Ovary (tissue), 9 donors: Measurements from ENCODE around the gene AIG1. TPM values are rescaled to one million over a fixed set of nuclear protein-coding genes. Genes with fewer than 3 reads are reported as not detected.

Experiments
- DNase-seq, 5 donors: peaks; one replicate each; pipeline ENCODE4 v3.0.0-alpha.2; 2019 to 2020
- H3K27ac ChIP-seq, 2 donors: fragments of 200-600 bp; one replicate each; pipeline versions ENCODE4 v1.5.1 to v1.8.0; 2019 to 2022
- H3K27me3 ChIP-seq: fragments of 200-600 bp; one replicate; pipeline ENCODE4 v1.8.0; 2022
- H3K36me3 ChIP-seq: fragments of 200-600 bp; sonication (generic); one replicate; pipeline ENCODE4 v1.5.1; 2019
- H3K4me1 ChIP-seq: one replicate; pipeline ENCODE4 v1.8.1; 2013; ENCODE audit warnings: mild to moderate bottlenecking, moderate library complexity; ENCODE audit not compliant: insufficient read depth
- H3K4me3 ChIP-seq: fragments of 200-600 bp; sonication (generic); one replicate; pipeline ENCODE4 v1.5.1; 2017
- H3K9me3 ChIP-seq, 2 donors: fragments of 200-600 bp in 1 of 2; sonication (generic) in 1 of 2; one replicate each; pipeline versions ENCODE4 v1.5.1 to v1.8.1; 2013 to 2019; ENCODE audit warnings: mild to moderate bottlenecking in 1 of 2, moderate library complexity in 1 of 2
- CTCF ChIP-seq, 3 donors: fragments of 450-650 bp in 2 of 3; fragments of 200-600 bp in 1 of 3; IDR thresholded peaks; one replicate each; pipeline versions ENCODE4 v1.5.1 to v1.8.0; 2016 to 2022; ENCODE audit warnings: antibody characterized with exemption in 3 of 3, mild to moderate bottlenecking in 1 of 3
- EP300 ChIP-seq: sonication (generic); formaldehyde crosslinking; IDR thresholded peaks from one replicate; pipeline ENCODE4 v1.6.1; 2017; ENCODE audit warnings: antibody characterized with exemption
- POLR2A ChIP-seq: fragments of 450-650 bp; IDR thresholded peaks from one replicate; pipeline ENCODE4 v1.6.1; 2017; ENCODE audit warnings: antibody characterized with exemption, mild to moderate bottlenecking, moderate library complexity
- WGBS, 3 donors: extraction: QIAGEN DNeasy Blood & Tissue Kit in 1 of 3; methylation state at CpG; one replicate each; pipeline versions ENCODE4 v1.1.5 to v1.1.7; 2013 to 2017; 5-methylcytosine and 5-hydroxymethylcytosine counted together
- intact Hi-C, 4 donors: fragments of 100-400 bp; cut with DNase I; formaldehyde crosslinking; loops; one replicate each; pipeline versions ENCODE4 v1.11.0 to v1.15.1; 2022 to 2023
- polyA plus RNA-seq, 2 donors: library from polyadenylated mRNA; stranded (reverse); fragments of 200-250 nt in 1 of 2; fragments of 350-450 nt in 1 of 2; fragmentation: Illumina TruSeq in 1 of 2; extraction: RNeasy Lipid Tissue Mini Kit (QIAGEN cat#74804) in 1 of 2; gene quantifications; one replicate each; pipeline ENCODE4 v1.2.3, GENCODE V29; 2013 to 2014
- total RNA-seq, 7 donors: library from RNA; depleted of rRNA in 2 of 7; stranded (reverse); fragments of >200 nt in 2 of 7; fragmentation: NEBNext Ultra II Directional in 3 of 7; extraction: Animal tissue kit (Norgen Biotek cat#: 25700) in 3 of 7; gene quantifications; one replicate each; pipeline versions ENCODE4 v1.1.0 to v1.2.4, GENCODE V29; 2016 to 2023
- donor health status: DM: no; HTN: no; CAD: no; lungs with moderate emphysema.
- donor health status: DM: no; HTN: no; CAD: no.
- donor health status: Bipolar disorder and iron deficiency.
- donor health status: DM: yes; HTN: yes; CAD: no.
- donor health status: DM: no; HTN: no; CAD: no.
- donor health status: DM: yes; HTN: yes; CAD: no.

AIG1 gene
- total and polyA plus RNA-seq, 9 donors = 27.8 to 91.0 (median 37.3) TPM

DNA sequence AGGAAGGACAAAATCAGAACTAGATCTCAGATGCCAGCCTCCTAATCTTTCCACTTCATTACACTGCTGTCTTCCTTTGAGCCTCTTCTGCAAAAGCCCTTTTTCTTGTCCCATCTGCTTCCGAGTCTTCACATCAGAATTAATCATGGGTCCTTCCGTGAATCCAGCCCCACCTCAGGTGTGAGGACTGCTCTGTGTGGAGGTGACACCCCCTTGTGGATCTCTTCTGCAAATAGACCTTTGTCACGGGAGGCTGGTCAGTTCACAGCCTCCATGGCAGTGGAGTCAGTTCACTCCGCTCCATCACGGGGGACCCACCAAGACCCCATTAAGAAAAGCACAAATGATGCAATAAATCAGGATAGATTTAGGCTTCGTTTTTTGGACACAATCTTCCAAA, 218.7 kb downstream of the AIG1 start:
- 79 to 90% (median 84%) methylated on average over 6 of the region's 6 CpGs for WGBS, 3 donors
- no peaks in the 10 kb centered on the region for H3K36me3 ChIP-seq
- H3K4me1 ChIP-seq = peaks cover 3% of the 10 kb centered on the region
- no peaks in the 10 kb centered on the region for H3K27me3 ChIP-seq
- TF ChIP-seq POLR2A = no peak
- TF ChIP-seq CTCF (IDR thresholded peaks at IDR 0.05) = no peak
- no peak for TF ChIP-seq EP300
- intact Hi-C loops = no loop called here
- H3K9me3 ChIP-seq = no peaks in the 10 kb centered on the region
- DNase-seq = no peak
- no peak overlapping the region for H3K27ac ChIP-seq
- no peak overlapping the region for H3K4me3 ChIP-seq

DNA sequence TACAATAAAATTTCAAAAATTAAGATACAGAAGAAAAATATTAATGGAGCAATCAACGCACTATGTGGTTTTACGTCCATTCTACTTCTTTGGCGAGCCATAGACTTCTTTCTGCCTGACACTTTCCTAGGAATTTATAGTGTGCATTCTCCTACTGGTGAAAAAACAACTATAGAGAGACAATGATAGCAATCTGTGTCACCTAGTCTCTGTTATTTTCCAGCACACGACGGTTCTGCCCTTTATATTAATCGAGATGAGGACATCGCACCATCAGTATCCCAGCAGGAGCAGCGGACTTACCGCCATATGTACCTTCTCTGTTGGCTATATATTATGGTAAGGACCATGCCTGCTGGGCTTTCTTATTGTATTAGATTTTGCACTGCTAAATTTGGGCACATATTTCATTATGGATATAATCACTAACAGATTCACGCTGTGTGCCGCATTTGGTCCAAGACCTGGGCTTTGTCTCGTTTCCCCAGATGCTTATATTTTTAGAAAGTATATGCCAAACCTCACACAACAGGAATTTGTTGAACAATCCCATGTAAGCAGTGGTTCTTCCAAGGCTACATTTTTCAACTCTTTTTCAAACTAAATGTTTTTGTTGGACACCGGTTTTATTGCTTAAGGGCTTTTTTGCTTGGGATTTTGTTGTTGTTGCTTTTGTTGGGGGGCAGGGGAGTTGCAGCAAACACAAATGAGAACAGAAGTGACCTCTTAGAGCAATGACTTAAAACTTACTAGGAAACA, 223.4 kb downstream of the AIG1 start:
- intact Hi-C loops = no loop called here
- no peak for DNase-seq
- Histone ChIP-seq H3K4me1 (peaks cover 15% of the 10 kb centered on the region), H3K36me3 (no peaks in the 10 kb centered on the region), H3K4me3 (no peak overlapping the region), H3K27me3 (no peaks in the 10 kb centered on the region), H3K9me3 (no peaks in the 10 kb centered on the region), H3K27ac (no peak overlapping the region)
- 55 to 68% (median 58%) methylated on average over 13 of the region's 13 CpGs for WGBS, 3 donors
- TF ChIP-seq CTCF (IDR thresholded peaks at IDR 0.05) (no peak), POLR2A (no peak), EP300 (no peak)

DNA sequence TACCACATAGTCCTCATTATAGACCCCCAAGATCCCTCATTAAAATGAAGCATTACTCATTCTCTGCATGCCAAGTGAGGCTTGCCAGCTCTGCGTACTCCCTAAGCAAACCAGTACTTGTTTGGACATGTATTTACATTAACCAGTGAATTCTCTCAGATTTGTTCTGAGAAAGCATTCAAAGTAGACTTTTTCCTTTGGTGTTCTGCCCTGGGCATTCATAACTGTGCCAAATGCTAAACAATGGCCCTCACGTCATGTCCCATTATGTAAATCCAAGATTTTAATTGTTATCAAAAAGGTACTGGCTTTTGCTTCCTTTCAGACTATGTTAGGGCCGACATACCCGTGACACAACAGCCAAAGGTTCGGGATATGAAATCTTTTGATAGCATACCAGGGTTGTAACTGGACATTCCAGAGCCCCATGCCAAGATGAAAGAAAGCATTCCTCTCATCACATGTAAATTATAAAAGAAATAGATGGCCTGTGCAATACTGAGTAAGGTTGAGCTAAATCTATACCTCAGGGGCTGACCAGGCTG, 225.6 kb downstream of the AIG1 start:
- DNase-seq = no peak
- 21 to 29% (median 25%) methylated on average over 5 of the region's 5 CpGs for WGBS, 3 donors
- Histone ChIP-seq H3K27me3 (no peaks in the 10 kb centered on the region), H3K36me3 (no peaks in the 10 kb centered on the region), H3K4me3 (no peak overlapping the region), H3K4me1 (peaks cover 15% of the 10 kb centered on the region), H3K27ac (no peak overlapping the region), H3K9me3 (no peaks in the 10 kb centered on the region)
- TF ChIP-seq EP300 (no peak), POLR2A (no peak), CTCF (IDR thresholded peaks at IDR 0.05) (no peak)
- intact Hi-C loops = no loop called here

DNA sequence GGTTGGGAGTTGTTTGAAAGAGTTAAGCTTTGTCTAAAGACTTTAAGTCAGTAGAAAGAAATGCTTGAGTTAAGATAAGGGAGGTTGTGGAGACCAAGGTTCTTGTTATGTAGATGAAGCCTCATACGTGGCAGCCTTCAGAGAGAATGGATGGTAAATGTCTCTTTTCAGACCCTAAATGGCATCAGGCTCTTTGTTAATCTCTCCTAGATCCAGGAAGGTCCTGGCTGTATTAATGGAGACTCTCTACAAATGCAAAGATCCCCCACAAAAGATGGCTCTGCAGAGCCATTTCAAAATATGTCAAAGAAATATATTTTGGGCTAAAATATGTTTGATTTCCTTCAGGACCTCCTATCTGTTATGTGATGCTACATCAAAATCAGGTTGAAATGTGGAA, 228.2 kb downstream of the AIG1 start:
- no peak for DNase-seq
- Histone ChIP-seq H3K27me3 (no peaks in the 10 kb centered on the region), H3K36me3 (no peaks in the 10 kb centered on the region), H3K27ac (no peak overlapping the region), H3K4me3 (no peak overlapping the region), H3K4me1 (peaks cover 15% of the 10 kb centered on the region), H3K9me3 (no peaks in the 10 kb centered on the region)
- intact Hi-C loops = no loop called here
- no peak for TF ChIP-seq EP300
- no peak for TF ChIP-seq POLR2A
- TF ChIP-seq CTCF (IDR thresholded peaks at IDR 0.05) = no peak
- WGBS, 3 donors = 55 to 63% (median 61%) methylated on average over 1 of the region's 1 CpG
